T-helper 17 cell (primary cell): ENCODE results near the gene STRIP1. TPM values are rescaled to one million over a fixed set of nuclear protein-coding genes. Genes with fewer than 3 reads are reported as not detected.

Source experiments
- ATAC-seq: fragments of 150-1000 bp; cut with Tn5 transposase; 2 replicates; pipeline ENCODE4 v1.10.0; 2021; ENCODE audit warnings: mild to moderate bottlenecking, moderate library complexity
- DNase-seq, 3 donors: peaks; one replicate each; pipeline versions ENCODE4 v3.0.0 to v3.0.0-alpha.2; 2020 to 2021
- H3K9me3 ChIP-seq: one replicate; pipeline ENCODE4 v1.7.0; 2013; ENCODE audit warnings: low read length, mild to moderate bottlenecking; ENCODE audit not compliant: control insufficient read depth, poor library complexity, severe bottlenecking
- H3K27ac Mint-ChIP-seq: one replicate; pipeline ENCODE4 v1.8.0; 2022; ENCODE audit warnings: mild to moderate bottlenecking, moderate library complexity, mixed read lengths
- H3K27me3 Mint-ChIP-seq: one replicate; pipeline ENCODE4 v1.8.0; 2022; ENCODE audit warnings: mixed read lengths
- H3K36me3 Mint-ChIP-seq: one replicate; pipeline ENCODE4 v1.8.0; 2022; ENCODE audit warnings: low read depth, mixed read lengths
- H3K4me1 Mint-ChIP-seq: one replicate; pipeline ENCODE4 v1.8.0; 2022; ENCODE audit warnings: mild to moderate bottlenecking, mixed read lengths
- H3K4me3 Mint-ChIP-seq: one replicate; pipeline ENCODE4 v1.8.0; 2022; ENCODE audit warnings: mild to moderate bottlenecking, moderate library complexity, mixed read lengths
- total RNA-seq, 4 donors: library from RNA in 2 of 4; stranded (reverse) in 2 of 4; gene quantifications; one replicate each; pipeline ENCODE4 v1.2.3 and lab custom pipeline; 2022 to 2026

The STRIP1 gene
- total RNA-seq, 2 donors from 2014 or later: 70.1 to 86.8 TPM

DNA sequence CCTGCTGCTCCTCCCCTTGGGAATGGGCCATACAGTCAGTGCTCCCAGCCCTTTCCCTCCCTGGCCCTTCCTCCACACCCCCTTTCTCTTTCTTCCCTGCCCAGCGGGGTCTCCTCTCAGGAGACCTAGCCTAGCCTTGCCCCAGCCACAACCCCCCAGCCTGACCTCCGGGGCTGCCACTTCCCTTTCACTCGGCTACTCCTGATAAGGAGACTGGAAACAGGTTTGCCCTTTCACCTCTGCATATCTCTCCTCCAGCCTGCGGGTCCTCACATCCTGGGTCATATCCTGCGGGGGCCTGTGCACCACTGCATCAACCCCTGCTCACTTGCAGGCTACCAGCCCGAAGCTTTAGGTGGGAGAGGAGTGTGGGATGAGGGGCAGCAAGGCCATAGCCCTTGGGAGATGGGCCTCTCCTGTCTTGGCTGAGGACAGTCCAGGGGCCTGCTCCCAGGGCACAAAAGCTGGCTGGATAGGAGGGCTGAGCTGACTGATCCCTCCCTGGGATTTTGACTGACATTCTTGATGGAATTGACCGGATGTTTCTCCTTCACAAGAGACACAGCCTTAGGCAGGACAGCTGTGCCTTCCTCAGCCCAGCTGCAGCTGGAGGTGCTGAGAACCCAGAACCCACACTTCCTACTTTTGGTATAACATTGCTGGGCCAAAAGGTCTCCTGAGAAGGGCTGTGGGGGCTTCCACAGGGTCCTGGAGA is 55.3 kb downstream of the STRIP1 start:
- Mint-ChIP-seq H3K27me3 (peaks cover 59% of the 10 kb centered on the region), H3K36me3 (peaks cover 4% of the 10 kb centered on the region), H3K4me3 (no peak overlapping the region), H3K4me1 (peaks cover 22% of the 10 kb centered on the region), H3K27ac (no peak overlapping the region)
- DNase-seq: no peak
- no peak for ATAC-seq
- H3K9me3 ChIP-seq: no peaks in the 10 kb centered on the region

DNA sequence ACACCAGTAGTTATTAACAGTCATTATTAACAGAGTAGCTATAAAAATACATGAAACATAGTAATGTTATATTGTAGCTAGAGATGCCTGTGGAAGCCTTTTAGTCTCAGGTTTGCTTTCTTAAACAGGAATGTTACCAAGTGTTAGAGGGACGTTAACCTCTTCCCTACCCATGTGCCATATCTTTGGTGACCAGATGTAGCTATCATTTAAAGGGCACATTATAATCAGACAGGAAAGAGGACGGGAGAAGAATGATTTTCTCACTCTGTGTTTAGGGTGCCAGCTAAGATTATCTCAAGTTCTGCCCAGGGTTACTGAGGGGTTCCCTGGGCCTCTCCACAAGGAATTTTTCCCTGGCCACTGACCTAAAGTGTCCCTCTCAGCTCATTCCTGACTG is 57.0 kb downstream of the STRIP1 start:
- no peaks in the 10 kb centered on the region for H3K36me3 Mint-ChIP-seq
- ATAC-seq (no peak), DNase-seq (no peak)
- peaks cover 52% of the 10 kb centered on the region for H3K27me3 Mint-ChIP-seq
- H3K27ac Mint-ChIP-seq: no peak overlapping the region
- H3K4me3 Mint-ChIP-seq: no peak overlapping the region
- H3K4me1 Mint-ChIP-seq: peaks cover 16% of the 10 kb centered on the region
- H3K9me3 ChIP-seq: no peaks in the 10 kb centered on the region

DNA sequence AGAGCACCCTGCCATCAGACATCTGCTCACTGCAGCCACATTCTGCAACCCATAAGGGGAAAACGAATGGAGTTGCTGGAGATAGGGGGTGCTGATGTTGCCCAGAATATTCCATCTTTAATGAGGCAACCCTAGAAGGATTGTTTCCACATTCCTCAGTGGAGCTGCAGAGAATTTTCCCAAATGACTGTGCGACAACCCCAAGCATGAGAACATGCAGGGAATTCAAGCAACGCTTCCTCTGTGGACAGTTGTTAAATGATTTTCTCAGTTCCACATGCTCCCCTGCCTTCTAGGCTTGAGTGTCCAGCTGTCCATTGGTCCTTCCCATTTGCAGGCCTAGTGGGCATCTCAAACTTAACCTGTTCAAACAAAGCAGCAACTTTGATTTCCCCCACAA is 57.4 kb downstream of the STRIP1 start:
- H3K36me3 Mint-ChIP-seq: no peaks in the 10 kb centered on the region
- no peak overlapping the region for H3K27ac Mint-ChIP-seq
- no peak for DNase-seq
- peaks cover 52% of the 10 kb centered on the region for H3K27me3 Mint-ChIP-seq
- H3K4me1 Mint-ChIP-seq: peaks cover 12% of the 10 kb centered on the region
- no peak overlapping the region for H3K4me3 Mint-ChIP-seq
- no peaks in the 10 kb centered on the region for H3K9me3 ChIP-seq
- no peak for ATAC-seq

DNA sequence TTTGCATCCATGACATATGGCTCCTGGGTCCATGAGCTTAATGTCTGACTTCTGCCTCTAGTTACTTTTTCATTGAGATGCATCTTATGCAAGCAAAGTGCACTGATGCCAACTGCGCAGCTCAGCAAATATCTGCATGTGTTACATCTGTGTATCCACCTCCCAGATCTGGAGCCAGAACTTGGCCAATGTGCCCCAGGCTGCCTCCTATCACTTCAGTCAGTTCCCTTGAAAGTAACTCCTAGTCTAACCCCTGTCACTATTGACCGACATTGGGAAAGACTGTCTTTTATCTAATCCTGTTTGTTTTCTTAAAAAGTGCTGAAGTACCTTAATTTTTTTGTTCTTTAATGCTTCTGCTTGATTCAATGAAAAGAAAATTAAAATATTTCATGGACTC is 58.6 kb downstream of the STRIP1 start:
- ATAC-seq (no peak), DNase-seq (no peak)
- Mint-ChIP-seq H3K27me3 (peaks cover 48% of the 10 kb centered on the region), H3K4me3 (no peak overlapping the region), H3K36me3 (no peaks in the 10 kb centered on the region), H3K4me1 (peaks cover 10% of the 10 kb centered on the region), H3K27ac (peak overlapping the region; percentile 67)
- H3K9me3 ChIP-seq: no peaks in the 10 kb centered on the region

DNA sequence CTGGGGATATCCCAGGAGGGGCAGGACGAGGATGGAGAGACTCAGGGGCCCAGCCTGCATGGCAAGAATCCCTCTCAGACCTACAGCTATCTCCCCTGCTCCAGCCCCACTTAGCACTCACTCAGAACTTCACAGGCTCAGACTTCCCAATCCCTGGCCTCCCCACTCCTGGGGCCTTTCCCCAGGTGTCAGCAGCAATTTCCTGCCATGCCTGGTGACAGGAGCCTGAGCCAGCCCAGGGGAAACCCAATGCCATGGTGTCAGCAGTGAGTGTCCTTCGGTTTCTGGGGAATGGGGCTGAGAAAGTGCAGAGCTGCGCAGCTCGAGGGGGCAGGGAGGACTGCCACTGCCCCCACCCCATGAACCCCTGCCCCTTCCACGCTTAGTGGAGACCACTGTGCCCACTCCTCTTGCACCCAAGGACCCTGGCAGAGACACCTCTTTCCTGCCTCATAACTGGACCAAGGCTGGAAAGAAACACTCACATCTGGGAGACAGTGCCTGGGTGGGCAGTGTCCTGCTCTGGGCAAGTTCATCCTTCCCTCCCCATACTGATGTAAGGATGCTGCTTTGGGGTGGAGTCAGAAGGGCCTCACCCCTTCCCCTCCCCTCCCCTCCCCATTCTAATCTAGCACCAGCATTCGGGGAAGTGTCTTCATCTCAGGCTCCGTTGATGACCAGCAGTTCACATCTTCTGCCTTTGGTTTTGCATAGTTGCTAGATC is 60.7 kb downstream of the STRIP1 start:
- Mint-ChIP-seq H3K27ac (no peak overlapping the region), H3K36me3 (no peaks in the 10 kb centered on the region), H3K27me3 (peaks cover 41% of the 10 kb centered on the region), H3K4me3 (no peak overlapping the region), H3K4me1 (peaks cover 5% of the 10 kb centered on the region)
- DNase-seq (no peak), ATAC-seq (no peak)
- H3K9me3 ChIP-seq: no peaks in the 10 kb centered on the region

DNA sequence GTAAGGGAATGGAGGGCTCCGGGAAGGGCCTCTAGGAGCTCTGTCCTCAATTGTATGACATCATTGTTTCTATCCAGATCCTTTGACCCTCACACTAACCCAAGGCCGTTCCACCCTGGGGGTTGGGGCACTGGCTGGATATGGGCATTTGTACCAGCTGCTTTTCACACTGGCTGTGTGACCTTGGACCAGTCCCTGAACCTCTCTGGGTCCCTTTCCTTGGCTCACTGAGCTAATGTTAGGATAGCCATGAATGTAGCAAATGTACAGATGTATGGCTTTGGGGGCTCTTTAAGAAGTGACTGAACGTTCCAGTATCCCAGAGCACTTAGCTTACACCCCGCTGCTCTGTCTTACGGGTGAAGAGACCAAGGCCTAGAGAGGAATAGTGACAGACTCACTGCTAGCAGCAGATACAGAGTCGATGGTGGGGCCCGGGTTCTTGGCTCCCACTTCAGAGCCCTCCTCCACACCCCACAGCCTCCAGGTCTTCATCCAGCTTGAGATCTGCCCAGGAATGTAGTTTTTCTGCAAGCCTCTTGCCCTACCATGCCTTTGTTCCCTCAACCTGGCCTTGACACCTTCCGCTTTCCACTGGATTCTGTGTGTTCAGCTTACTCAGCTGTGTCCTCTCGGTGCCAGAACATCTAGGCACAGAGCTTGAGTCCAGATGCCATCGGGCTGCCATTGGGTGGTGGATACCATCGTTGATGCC is 63.2 kb downstream of the STRIP1 start:
- H3K4me1 Mint-ChIP-seq: peaks cover under 1% of the 10 kb centered on the region

DNA sequence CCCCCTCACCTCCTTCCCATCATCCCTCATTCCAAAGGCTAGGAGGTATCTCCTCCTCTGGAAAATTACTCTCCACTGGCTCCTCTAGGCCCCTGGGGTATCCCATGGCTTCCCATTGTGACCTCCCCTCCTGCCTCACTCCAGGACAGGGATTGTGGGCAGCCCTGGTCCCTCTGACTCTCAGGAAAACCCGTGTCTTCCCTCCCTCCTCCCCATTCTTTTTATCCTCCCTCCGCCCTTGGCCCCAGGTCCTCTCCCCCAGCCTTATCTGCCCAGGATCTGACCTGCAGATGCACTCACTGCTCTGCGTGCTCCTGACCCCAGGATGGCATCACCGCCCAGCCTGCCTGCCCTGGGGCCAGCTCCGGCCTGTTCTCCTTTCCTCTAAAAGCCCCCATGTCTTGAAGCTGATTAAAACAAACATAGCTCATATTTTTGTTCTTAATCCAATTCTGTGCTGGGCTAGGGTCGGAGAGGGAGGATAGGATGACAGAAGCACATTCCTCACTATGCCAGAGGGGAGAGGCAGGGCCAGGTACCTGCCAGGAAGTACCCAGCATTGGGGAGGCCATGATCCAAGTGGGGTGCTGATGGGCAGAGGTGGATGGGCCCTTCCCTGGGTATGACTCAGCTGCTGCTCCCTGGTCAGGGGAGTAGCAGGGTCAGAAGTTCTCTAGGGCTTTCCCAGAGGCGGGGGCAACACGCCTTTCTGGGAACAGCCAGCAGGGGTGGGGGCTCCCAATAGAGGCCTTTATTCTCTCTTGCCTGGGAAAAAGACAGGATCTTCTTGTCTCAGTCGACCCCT is 64.0 kb downstream of the STRIP1 start:
- no peak overlapping the region for H3K4me3 Mint-ChIP-seq
- ATAC-seq: no peak
- H3K36me3 Mint-ChIP-seq: no peaks in the 10 kb centered on the region
- H3K4me1 Mint-ChIP-seq: no peaks in the 10 kb centered on the region
- H3K9me3 ChIP-seq: no peaks in the 10 kb centered on the region
- no peak for DNase-seq
- no peak overlapping the region for H3K27ac Mint-ChIP-seq
- peaks cover 34% of the 10 kb centered on the region for H3K27me3 Mint-ChIP-seq

More for the DNA sequence above, 63.2 kb downstream of the STRIP1 start:
- ATAC-seq (no peak), DNase-seq (no peak)
- Mint-ChIP-seq H3K27ac (no peak overlapping the region), H3K4me3 (no peak overlapping the region), H3K27me3 (peaks cover 39% of the 10 kb centered on the region), H3K36me3 (no peaks in the 10 kb centered on the region)
- H3K9me3 ChIP-seq: no peaks in the 10 kb centered on the region

DNA sequence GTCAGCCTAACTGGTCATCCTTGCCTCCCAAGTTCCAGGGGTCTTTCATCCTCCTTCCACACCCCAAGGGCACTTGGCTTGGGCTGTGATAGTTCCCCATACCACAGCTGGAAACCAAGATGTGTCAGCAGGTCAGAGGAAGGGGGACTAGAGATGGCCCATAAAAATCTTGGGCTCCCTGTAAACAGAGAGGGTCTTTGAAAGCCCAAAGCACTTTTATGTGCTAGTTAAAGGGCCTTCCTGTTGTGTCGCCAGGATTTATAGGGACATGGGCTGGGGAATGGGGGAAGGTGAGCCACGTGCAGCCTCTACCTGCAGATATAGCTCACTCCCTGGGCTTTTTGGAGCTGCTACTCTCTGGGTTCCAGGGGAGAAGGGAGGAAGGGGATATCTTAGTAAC is 65.9 kb downstream of the STRIP1 start:
- Mint-ChIP-seq H3K36me3 (no peaks in the 10 kb centered on the region), H3K27ac (no peak overlapping the region), H3K27me3 (peaks cover 33% of the 10 kb centered on the region), H3K4me1 (peaks cover 2% of the 10 kb centered on the region), H3K4me3 (no peak overlapping the region)
- no peaks in the 10 kb centered on the region for H3K9me3 ChIP-seq
- no peak for ATAC-seq
- DNase-seq: no peak

DNA sequence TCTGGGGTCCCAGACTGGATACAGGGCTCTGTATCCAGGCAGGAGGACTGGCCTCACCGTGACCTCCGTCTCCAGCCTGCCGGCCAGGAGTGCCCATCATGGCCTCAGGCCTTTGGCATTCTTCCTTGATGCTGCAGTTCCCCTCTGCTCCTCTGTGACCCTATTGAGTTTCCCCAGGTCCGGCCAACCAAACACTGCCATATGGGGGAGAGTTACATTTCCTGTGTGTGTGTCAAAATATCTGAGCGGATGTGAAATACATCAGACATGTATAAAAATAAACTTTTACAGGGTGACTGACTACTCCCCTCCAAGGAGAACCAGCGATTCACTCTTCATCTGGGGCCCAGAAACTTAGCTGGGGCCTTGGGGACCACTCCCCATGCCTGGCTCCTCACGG is 67.7 kb downstream of the STRIP1 start:
- Mint-ChIP-seq H3K27ac (no peak overlapping the region), H3K36me3 (no peaks in the 10 kb centered on the region), H3K4me3 (peak overlapping the region; percentile 43), H3K27me3 (peaks cover 17% of the 10 kb centered on the region), H3K4me1 (peaks cover 5% of the 10 kb centered on the region)
- DNase-seq (no peak), ATAC-seq (no peak)
- no peaks in the 10 kb centered on the region for H3K9me3 ChIP-seq

Other genes starting within 250 kb of the STRIP1 start
- gene CSF1, start 123.8 kb upstream of the STRIP1 start, total RNA-seq: 10 to 100 TPM; 15.4 to 20.3 TPM
- gene AHCYL1, start 49.9 kb upstream of the STRIP1 start, total RNA-seq: 10 to 100 TPM; 16.5 to 21.3 TPM
- not detected for gene ALX3, start 36.0 kb downstream of the STRIP1 start, total RNA-seq
- gene UBL4B, start 77.8 kb downstream of the STRIP1 start, total RNA-seq: not detected
- gene SLC6A17, start 115.9 kb downstream of the STRIP1 start, total RNA-seq: not detected
- 10 to 100 TPM; 12.2 to 14.7 TPM for gene KCNC4, start 175.7 kb downstream of the STRIP1 start, total RNA-seq